ENCODE measurements around the gene NKX1-2.

Gene NKX1-2

DNA sequence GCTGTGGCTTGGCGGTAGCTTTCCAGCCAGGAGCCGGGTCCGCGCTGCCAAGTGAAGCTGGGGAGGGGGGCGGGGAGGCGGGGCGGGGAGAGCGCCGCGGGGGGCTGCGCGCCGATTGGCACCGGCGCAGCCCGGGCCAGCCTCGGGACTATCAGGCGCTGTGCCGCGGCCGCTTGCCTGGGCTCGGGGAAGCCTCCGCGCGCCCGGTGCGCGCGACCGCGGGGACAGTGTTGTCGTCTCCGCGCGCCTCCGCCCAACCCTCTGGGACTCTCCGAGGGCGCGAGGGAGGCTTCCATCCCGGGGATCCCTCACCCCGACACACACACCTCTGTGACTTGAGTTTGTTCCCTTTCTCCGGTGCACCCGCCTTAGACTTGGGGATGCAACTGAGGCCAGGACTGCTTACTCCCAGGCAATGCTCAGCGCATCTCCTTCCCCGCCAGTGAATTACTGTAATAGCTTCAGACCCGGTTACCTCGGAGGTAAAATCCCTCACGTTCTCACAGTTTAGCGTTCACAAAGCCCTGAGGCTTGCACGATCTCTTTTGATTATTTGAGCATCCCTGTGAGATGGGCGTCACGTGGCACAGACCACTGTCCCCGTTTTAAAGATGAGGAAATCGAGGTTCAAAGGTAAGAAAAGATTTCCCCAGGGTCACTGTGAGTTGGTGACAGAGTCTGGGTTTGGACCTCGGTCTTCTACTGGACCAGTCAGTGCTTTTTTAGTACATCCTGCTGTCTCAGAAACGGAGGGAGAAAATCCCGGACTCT, at the start of gene NKX1-2:
Gene NKX1-2, minus strand, starts transcription at position 24 of the 771 bp plus-strand sequence. CDS start 92 bp downstream, outside the sequence.
- DNase-seq: no peak

DNA sequence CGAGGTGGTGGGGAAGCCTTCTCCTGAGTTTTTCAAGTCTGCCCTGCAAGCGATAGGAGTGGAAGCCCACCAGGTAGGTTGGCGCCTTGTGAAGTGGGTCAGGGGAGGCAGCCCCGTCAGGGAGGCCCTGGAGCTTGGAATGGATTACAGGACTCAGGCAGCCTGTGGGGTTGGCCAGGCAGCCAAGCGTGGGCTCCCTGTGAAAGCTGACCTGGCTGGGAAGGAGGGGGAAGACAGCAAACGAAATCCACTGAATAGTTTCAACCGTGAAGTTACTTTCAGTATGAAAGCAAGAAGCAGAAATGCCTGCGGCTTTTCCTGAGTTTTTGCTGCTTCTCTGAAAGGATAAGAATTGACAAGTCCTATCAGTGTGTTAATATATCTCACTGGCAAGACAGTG, 48.2 kb upstream of the NKX1-2 start:
- DNase-seq: no peak

DNA sequence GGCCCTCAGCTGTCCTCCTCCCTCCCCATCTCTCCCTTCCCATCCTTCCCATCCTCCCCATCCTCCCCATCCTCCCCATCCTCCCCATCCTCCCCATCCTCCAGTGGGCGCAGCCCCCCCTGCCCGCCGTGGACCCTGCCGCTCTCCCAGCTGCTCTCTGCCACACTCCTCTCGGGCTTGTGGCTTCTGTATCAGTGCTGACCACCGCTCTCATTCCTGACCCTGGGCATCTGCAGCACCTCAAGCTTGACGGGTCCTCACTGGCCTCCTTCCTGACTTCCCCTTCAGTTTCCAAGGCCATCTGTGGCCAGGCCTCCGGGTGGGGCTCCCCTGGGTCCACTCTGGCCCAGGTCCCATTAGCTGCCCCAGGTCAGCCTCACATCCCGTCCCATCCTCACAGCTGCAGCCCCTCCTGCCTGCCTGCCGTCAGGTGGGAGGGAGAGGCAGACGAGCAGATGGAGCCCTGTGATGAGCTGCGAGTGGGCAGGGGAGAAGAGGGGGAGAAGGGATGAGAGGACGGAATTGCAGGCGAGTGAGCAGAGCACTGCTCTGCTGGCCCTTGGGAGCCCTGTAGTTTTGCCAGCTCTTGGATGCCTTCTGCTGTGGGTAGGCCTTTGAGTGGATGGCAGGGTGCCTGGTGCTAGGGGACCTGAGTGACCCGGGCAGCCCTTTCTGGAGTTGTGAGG, 47.5 kb upstream of the NKX1-2 start:
- DNase-seq: no peak

DNA sequence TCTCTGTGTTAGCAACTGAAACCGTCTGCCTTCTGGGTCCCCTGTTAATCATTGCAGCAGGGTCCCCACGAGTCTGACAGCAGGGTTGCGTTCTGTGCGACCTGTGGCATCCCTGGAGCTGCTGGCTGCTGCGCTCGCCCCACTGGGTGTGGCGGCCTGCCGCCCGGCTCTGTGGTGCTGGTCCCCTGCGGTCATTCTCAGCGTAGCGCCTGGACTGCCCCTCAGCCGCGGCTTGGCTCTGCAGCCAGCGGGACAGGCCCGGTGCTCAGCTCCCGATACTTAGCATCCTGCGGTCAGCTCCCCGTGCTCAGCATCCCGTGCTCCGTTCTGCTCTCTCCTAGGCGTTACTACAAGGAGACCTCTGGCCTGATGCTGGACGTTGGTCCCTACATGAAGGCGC, 46.8 kb upstream of the NKX1-2 start:
- DNase-seq: no peak

DNA sequence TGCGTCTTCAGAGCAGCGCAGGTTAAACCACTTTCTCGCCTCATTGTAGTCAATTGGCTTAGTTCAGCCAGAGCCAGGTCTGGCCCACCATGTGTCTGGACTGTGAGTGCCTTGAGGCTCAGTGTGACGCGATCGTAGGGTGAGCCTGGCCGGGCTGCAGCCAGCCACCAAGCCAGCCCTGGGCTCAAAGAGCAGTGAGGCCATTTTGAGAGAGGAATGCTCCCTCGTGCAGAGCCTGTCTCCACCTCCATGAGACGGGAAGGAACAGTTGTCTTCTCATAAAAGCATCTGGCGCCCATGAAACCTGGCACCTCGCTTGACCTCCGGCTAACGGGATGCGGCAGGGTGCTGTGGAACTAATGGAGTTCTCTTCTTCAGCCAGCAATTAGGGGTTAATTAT, 46.3 kb upstream of the NKX1-2 start:
- no peak for DNase-seq

DNA sequence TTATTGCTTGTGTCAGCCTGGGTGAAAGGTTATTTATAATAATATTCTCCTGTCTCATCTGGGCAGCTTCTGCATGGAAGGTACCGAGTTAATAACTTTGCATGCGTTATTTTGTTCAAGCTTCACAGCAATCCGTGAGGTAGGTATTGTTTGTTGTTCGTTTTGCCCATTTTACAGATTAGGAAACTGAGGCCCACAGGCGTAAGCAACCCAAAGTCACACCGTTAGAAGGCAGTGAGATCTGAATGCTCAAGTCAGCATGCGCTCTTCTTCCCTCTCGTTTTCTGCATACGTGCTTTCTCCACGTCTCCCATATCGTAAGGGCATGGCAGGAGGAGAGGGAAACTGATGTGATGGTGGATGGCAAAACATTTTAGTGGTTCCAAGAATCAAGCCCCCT, 45.9 kb upstream of the NKX1-2 start:
- DNase-seq: no peak

DNA sequence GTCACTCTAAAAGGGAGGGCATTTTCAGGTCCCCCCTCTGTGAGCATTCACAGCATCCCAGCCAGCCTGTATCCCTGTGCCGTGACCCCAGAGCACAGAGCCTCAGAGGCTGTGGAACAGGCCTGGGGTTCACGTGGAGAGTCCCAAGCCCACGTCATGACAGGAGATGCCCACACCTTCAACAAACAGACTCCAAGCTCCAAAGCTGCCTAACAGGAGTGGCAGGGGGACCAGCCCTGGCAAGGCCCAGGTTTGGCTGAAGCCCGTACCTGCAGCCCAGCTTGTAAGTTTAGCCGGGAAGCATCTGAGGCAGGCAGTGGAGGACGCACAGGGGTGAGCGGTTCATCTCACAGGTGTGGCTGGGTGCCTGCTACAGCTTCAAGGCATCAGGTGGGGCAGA, 45.3 kb upstream of the NKX1-2 start:
- no peak for DNase-seq

DNA sequence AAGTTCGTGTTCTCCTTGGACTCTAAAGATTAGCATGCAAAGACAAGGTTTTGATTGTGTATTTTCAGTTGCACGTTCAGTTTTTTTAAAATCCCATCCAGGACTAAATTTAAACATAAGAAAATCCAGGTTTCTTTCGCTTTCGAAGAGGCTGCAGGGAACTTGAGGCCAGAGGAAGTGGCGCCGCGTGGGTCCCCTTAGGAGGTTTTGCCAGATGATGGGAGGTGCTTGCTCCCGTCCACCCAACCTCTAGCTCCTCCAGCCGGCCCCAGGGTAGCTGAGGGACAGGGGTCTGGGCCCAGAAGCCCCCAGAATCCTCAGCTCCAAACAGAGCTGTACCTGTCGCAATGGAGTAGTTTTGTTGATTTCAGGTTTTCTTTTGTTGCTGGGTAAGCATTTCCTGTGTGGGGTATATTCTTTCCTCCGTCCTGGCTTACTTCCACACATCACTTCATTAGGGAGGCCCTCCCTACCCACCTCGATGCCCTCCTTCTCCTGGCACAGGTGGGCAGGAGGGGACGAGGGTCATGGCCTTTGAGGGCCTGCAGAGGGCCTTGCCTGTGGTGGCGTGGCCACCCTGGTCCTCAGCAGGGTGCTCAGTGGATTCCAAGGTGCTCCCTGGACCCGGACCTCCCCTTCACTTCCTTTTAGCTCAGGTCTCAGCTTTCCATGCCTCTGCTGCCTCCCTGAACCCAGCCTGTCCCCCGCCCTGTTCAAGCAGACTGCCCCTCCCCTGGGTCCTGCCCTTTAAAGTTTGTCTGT, 44.4 kb upstream of the NKX1-2 start:
- no peak for DNase-seq

DNA sequence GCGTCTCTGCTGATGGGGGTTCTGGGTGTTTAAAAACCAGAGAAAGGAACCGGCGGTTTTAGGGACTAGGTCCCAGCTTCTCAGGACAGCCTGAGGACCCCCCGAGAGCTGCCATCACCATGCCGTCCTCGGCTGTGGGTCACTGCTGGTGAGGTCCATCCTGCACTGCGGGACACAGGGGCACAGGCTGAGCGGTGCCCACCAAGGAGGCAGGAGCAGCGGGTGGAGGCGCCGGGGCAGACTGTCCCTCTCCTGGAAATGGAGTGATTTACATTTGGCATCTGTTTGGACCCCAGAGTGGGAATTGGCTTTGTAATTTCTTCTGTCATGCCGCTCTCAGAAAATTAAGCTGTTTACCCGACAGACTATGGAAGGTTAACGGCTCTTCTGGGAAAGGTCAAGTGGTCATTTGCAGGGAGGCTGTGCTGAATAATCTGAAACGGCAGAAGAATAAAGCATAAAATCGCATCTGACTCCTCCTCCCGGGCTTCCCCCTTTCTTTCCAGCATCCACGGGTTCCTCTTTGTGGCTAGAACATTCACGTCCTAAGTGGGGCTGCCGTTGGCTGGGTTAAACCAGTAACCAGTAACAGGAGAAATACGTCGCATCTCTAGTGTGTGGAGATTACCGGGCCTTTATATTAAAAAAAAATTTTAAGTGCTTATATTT, 43.5 kb upstream of the NKX1-2 start:
- no peak for DNase-seq

DNA sequence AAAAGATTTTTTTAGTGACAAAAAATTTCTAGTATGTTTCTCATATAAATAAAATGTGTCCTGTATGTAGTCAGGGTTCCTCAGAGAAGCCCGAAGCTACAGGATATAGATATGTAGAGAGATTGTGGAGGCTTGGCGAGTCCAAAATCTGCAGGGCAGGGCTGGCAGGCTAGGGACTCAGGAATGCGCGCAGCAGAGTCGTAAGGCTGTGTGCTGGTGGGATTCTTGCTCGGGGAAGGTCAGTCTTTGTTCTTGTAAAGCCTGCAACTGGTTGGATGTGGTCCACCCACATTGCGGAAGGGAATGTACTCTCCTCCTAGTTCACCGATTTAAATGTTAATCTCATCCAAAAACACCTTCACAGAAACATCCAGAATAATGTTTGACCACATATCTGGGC, 42.4 kb upstream of the NKX1-2 start:
- no peak for DNase-seq

DNA sequence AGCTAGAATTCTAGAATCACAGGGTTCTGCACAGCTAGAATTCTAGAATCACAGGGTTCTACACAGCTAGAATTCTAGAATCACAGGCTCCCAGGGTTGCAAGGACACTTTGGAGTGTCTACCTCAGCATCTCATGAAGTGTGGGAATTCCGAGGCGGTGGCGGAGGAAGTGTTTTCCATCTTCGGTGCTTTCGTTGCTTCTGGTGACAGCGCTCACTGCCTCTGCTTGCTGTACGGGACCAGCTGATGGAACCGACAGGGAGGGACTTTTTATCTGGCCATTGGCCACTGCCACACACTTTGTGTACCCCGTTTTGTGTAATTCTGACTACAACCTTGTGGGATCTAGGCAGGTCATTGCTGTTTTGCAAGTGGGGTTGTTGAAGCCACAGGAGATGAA, 41.3 kb upstream of the NKX1-2 start:
- no peak for DNase-seq

DNA sequence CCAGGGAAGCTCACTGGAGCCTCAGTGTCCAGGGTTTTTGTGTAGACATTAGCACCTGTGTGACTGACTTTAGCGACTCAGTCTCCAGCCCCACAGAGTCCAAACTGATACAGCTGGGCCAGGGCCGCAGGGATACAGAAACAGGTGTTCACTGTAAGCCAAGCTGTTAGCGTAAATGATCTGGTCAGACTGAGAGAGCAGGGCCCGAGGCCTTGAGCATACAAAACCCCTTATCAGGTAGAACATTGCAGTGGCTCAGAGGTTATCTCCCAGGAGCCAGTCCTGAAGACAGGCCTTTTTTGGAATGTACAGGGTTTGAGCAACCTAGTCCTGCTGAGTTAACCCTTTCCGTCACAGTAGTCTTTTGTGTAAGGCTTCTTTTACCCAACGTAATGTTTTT, 36.8 kb upstream of the NKX1-2 start:
- no peak for DNase-seq

DNA sequence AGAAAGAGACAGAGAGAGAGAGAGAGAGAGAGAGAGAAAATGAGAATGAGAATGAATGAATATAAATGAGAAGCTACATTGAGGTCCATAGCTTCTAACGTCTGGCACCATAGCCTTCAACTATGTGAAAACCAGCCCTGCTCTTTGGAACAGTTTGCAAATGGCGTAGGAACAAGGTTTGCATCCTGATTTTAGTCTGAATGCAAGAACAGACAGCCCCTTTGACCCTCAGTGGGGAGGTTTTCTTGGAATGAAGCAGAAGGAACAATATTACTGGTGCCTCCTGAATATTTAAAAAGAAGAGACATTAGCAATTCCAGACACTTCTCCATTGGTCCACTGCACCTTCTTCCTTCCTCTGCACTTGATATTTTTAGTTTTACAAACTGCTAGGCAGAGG, 34.8 kb upstream of the NKX1-2 start:
- no peak for DNase-seq

DNA sequence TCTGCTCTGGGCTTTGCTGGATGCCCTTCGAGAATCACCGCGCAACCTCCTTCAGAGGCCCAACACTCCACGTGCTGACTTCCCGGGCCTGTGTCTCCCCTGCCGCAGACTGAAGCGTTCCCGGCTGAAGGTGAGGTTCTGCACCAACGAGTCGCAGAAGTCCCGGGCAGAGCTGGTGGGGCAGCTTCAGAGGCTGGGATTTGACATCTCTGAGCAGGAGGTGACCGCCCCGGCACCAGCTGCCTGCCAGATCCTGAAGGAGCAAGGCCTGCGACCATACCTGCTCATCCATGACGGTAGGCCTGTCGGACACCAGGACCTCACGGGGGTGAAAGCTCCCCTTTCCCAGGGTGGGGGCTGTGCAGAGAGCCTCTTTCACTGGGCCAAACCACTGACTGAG, 34.2 kb upstream of the NKX1-2 start:
- no peak for DNase-seq

DNA sequence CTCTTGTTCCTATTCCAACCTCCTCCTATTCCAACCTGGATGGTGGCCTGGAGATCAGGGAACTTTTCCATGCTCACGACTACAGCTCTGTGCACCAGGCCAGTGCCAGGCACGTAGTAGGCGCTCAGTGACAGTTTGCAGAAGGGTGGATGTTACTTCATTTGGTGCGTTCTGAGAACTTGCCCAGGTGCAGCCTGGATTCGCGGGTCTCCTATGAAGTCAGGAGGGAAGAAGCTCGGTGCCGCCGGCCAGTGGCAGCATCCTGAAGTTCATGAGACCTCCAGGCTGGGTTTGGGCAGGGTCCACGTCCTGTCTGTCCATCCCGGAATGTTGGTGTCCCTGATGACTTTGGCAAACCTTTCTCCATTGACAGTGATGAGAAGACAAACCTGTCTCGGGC, 33.0 kb upstream of the NKX1-2 start:
- no peak for DNase-seq

DNA sequence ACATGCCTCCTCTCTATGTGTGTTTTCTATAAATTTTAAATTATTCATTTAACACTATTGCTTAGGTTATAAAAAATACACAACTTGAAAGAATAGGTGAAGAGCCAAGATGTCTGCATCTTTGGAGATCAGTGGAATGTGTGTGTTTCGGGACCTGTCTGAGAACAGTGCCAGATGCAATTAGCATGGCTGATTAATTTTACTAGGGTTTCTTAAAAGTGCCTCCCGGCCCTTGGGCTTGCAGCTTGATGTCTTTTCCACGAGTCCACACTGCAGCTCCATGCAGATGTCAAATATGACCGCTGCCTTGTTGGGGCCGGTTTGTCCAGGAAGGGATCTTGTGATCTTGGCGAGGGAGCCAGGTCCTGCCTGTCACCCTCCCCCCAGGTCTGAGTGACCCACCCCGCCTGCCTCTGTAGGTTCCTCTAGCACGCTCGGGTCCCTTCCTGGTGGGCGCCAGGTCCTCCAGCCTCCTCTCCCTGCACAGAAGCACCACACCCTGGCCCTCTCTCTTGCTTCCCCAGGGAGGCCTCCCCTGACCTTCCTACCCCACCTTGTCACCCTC, 32.5 kb upstream of the NKX1-2 start:
- no peak for DNase-seq

DNA sequence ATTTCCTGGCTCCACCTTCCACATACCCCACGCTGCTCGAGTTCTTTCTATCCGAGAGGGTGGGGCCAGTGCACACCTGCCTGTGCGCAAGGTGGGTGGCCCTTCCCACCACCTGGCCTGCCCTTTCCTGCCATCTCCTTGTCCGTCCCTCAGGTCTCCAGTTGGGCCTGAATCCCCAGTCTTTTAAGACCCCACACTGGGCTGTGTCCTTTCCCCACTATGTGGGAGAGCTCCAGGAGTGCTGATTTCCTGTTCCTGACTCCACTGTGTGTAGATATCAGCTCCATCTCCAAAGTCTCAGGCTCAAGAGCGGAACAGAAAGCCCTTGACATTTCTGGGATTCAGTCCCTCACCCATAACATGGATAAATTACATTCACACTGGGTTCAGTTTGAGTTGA, 31.9 kb upstream of the NKX1-2 start:
- DNase-seq: no peak

DNA sequence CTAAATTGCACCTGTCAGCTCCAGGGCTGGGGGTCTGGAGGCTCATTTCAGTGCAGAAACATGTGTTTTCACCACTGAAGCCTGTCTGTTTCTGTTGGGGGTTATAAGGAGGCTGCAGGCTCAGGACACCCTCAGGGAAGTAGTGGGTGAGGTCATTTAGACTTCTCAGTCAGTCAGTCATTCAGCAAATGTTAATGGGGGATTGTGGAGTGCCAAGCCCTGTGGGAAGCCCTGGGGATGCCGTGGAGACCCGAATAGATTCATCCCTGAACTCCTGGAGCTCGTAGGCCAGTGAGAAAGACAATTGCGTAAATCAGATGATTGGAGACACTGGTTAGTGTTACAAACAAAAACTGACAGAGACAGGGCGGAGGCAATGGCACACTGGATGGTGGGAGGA, 31.0 kb upstream of the NKX1-2 start:
- DNase-seq: no peak

DNA sequence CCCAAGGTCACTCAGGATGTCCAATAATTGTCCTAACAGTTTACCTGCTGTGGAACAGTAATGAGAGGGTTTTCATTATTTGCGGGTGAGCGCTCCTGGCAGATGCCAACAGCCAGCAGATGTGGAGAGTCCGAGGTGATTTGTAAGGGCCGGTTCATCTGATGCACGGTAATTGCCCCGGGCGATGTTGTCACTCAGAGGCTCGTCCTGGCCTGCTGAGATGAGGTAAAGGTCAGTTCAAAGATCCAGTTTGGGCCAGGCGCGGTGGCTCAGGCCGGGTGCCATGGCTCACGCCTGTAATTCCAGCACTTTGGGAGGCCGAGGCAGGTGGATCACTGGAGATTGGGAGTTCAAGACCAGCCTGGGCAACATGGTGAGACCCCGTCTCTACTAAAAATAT, 28.7 kb upstream of the NKX1-2 start:
- no peak for DNase-seq

DNA sequence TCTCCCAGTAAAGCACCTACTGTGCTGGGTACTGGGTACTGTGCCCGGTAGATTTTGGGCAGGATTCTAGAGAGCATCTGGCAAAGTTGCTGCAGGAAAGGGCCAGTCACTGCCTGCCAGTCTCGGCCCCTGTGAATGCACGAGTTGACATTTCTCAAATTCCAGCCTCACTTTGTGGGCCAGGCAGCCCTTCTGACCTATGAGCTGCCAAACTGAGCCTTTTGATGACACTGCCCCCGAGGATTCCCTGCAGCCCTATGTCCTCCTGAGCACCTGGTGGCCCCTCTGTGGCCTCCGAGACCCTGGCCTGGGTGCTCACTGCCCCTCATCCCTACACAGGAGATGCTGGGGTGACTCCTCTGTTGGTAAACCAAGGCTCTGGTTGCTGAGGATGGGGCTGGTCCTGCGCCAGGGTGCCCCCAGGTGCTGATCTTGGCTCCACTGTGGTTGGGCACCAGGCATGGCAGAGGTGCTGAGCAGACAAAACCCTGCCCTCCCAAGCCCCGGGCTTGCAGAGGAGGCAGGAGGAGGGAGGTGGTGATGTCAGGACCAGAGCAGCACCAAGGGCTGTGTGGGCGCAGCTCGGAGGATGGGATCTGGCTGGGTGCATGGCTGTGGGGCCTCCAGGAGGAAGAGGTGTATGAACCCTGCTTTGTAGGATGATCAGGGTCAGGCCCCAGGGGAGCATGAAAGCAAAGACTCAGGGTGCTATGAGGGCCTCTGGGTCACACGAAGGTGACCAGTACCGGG, 28.0 kb upstream of the NKX1-2 start:
- DNase-seq: no peak

DNA sequence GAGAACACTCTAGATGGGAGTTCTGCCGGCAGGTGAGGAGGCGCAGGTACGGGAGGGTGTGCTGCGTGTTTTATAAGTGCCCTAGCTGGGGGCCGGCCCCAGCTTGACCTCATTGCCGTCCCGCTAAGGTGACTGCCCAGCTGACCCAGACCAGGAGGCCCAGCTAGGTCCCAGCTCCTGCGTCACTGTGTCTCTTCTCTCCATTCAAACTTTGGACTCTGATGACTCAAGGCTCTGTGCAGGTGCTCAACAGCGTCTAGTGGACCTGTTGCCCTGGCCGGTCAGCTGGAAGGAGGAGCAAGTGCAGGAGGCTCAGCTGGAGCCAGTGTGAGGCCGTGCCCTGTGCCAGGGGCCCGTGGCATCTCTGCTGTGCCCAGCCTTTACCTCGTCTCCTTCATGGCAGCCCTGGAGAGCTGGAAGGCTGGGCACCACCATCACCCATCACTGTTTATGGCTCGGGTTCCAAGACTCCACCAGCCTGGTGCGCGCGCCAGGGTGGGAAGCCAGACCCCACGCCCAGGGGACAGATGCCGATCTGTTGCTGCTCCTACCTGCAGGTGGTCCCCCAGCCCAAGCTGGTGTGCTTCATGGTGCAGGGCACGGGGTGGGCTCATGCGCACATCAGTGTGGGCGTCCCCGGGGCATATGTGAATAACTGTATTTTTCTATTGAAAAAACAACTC, 26.3 kb upstream of the NKX1-2 start:
- DNase-seq: no peak
